ENCODE measurements around the gene PEX14. TPM values are rescaled to one million over a fixed set of nuclear protein-coding genes. Genes with fewer than 3 reads are reported as not detected.

Gene PEX14
- total and polyA plus RNA-seq, 8 donors: 8.2 to 26.3 (median 12.6) TPM

- H3K27ac ChIP-seq: no peak overlapping the region
- intact Hi-C loops (cut with DNase I; ENCODE audit: low total_unique reads): no loop called here
- WGBS, 5 donors: 84 to 93% (median 91%) methylated on average over 5 of the region's 5 CpGs
Measured at GRCh38 chr1:10586125-10586524, 111.4 kb downstream of the PEX14 start.

GRCh38 chr1:10588640-10589039, 113.9 kb downstream of the PEX14 start:
- 78 to 97% (median 96%) methylated on average over 5 of the region's 5 CpGs for WGBS, 5 donors
- H3K27me3 ChIP-seq: no peaks in the 10 kb centered on the region
- DNase-seq: no peak

More at GRCh38 chr1:10586125-10586524, 111.4 kb downstream of the PEX14 start:
- Histone ChIP-seq H3K4me1 (peaks cover under 1 to 12% (median 8%) of the 10 kb centered on the region in 4 donors), H3K36me3 (no peaks in the 10 kb centered on the region), H3K4me3 (no peak overlapping the region), H3K9me3 (no peaks in the 10 kb centered on the region), H3K27me3 (no peaks in the 10 kb centered on the region)
- DNase-seq: no peak
- TF ChIP-seq POLR2A (IDR thresholded peaks at IDR 0.05): no peak
- TF ChIP-seq CTCF (IDR thresholded peaks at IDR 0.05): no peak
- TF ChIP-seq POLR2AphosphoS5 (IDR thresholded peaks at IDR 0.05): no peak
- TF ChIP-seq EP300 (IDR thresholded peaks at IDR 0.05): no peak

GRCh38 chr1:10589074-10589473, 114.3 kb downstream of the PEX14 start:
- intact Hi-C loops (cut with DNase I; ENCODE audit: low total_unique reads): no loop called here
- H3K4me1 ChIP-seq: peaks cover 4 to 39% (median 17%) of the 10 kb centered on the region in 4 donors
- H3K9me3 ChIP-seq: no peaks in the 10 kb centered on the region
- no peak overlapping the region for H3K4me3 ChIP-seq
- DNase-seq: no peak
- WGBS, 5 donors: 85 to 98% (median 95%) methylated on average over 5 of the region's 5 CpGs
- TF ChIP-seq POLR2AphosphoS5 (IDR thresholded peaks at IDR 0.05): no peak
- TF ChIP-seq CTCF (IDR thresholded peaks at IDR 0.05): no peak
- TF ChIP-seq POLR2A (IDR thresholded peaks at IDR 0.05): no peak
- TF ChIP-seq EP300 (IDR thresholded peaks at IDR 0.05): no peak
- no peaks in the 10 kb centered on the region for H3K36me3 ChIP-seq
- H3K27ac ChIP-seq: no peak overlapping the region
- H3K27me3 ChIP-seq: no peaks in the 10 kb centered on the region

More at GRCh38 chr1:10588640-10589039, 113.9 kb downstream of the PEX14 start:
- no peak overlapping the region for H3K4me3 ChIP-seq
- no peak overlapping the region for H3K27ac ChIP-seq
- intact Hi-C loops (cut with DNase I; ENCODE audit: low total_unique reads): no loop called here
- H3K4me1 ChIP-seq: peaks cover 4 to 37% (median 17%) of the 10 kb centered on the region in 4 donors
- H3K9me3 ChIP-seq: no peaks in the 10 kb centered on the region
- TF ChIP-seq POLR2AphosphoS5 (IDR thresholded peaks at IDR 0.05) (no peak), EP300 (IDR thresholded peaks at IDR 0.05) (no peak), POLR2A (IDR thresholded peaks at IDR 0.05) (no peak), CTCF (IDR thresholded peaks at IDR 0.05) (no peak)
- H3K36me3 ChIP-seq: no peaks in the 10 kb centered on the region

GRCh38 chr1:10591010-10591409, 116.3 kb downstream of the PEX14 start:
- TF ChIP-seq POLR2AphosphoS5 (IDR thresholded peaks at IDR 0.05) (no peak), EP300 (IDR thresholded peaks at IDR 0.05) (no peak), POLR2A (IDR thresholded peaks at IDR 0.05) (no peak), CTCF (IDR thresholded peaks at IDR 0.05) (no peak)
- Histone ChIP-seq H3K27me3 (no peaks in the 10 kb centered on the region), H3K36me3 (no peaks in the 10 kb centered on the region), H3K9me3 (no peaks in the 10 kb centered on the region), H3K4me1 (peaks cover 11 to 56% (median 29%) of the 10 kb centered on the region in 4 donors), H3K4me3 (no peak overlapping the region), H3K27ac (peak overlapping the region in 3 of 5 donors; percentile 4 to 41 (median 20))
- intact Hi-C loops (cut with DNase I; ENCODE audit: low total_unique reads): loop anchor here (10.0 kb wide), 1 partner anchor 46 kb away; no protein-coding TSS in a partner anchor
- DNase-seq: no peak
- WGBS, 5 donors: 23 to 41% (median 39%) methylated on average over 4 of the region's 4 CpGs
